MM.1S (cell line): Measurements from ENCODE around the gene BTBD9.

Source experiments
- DNase-seq: peaks from one replicate; pipeline ENCODE4 v3.0.0-alpha.2; 2015
- H2AFZ ChIP-seq: fragments of 300-600 bp; sonication (generic); 2 replicates; pipeline ENCODE4 v1.6.0; 2016; ENCODE audit warnings: antibody characterized with exemption, low read length
- H3F3A ChIP-seq: fragments of 300-600 bp; sonication (generic); 2 replicates; pipeline ENCODE4 v1.6.1; 2016; ENCODE audit warnings: mild to moderate bottlenecking, antibody characterized with exemption, low read length, moderate library complexity, mixed read lengths; ENCODE audit not compliant: insufficient read depth
- H3K27ac ChIP-seq: fragments of 300-600 bp; sonication (generic); 2 replicates; pipeline ENCODE4 v1.5.1; 2016; ENCODE audit warnings: mild to moderate bottlenecking, low read length
- H3K27me3 ChIP-seq: fragments of 300-600 bp; sonication (generic); replicated peaks from 2 replicates; pipeline ENCODE4 v1.6.0; 2016; ENCODE audit warnings: low read length; ENCODE audit not compliant: insufficient read depth
- H3K36me3 ChIP-seq: fragments of 300-600 bp; sonication (generic); replicated peaks from 2 replicates; pipeline ENCODE4 v1.6.1; 2016; ENCODE audit warnings: mild to moderate bottlenecking, low read length, mixed read lengths; ENCODE audit not compliant: insufficient read depth
- H3K4me1 ChIP-seq: fragments of 300-600 bp; sonication (generic); 2 replicates; pipeline ENCODE4 v1.6.1; 2016; ENCODE audit warnings: low read length, mixed read lengths
- H3K4me2 ChIP-seq: fragments of 300-600 bp; sonication (generic); 2 replicates; pipeline ENCODE4 v1.6.0; 2016; ENCODE audit warnings: low read depth, low read length
- H3K4me3 ChIP-seq: fragments of 300-600 bp; sonication (generic); 2 replicates; pipeline ENCODE4 v1.5.1; 2016; ENCODE audit warnings: low read length, mixed read lengths
- H3K79me2 ChIP-seq: fragments of 300-600 bp; sonication (generic); 2 replicates; pipeline ENCODE4 v1.6.1; 2016; ENCODE audit warnings: mixed run types, low read length, mixed read lengths
- H3K9ac ChIP-seq: fragments of 300-600 bp; sonication (generic); 2 replicates; pipeline ENCODE4 v1.6.1; 2016; ENCODE audit warnings: low read length, mixed read lengths
- H3K9me2 ChIP-seq: fragments of 300-600 bp; sonication (generic); replicated peaks from 2 replicates; pipeline ENCODE4 v1.6.1; 2016; ENCODE audit warnings: mild to moderate bottlenecking, low read length, mixed read lengths; ENCODE audit not compliant: insufficient read depth
- H3K9me3 ChIP-seq: fragments of 300-600 bp; sonication (generic); replicated peaks from 2 replicates; pipeline ENCODE4 v1.6.1; 2016; ENCODE audit warnings: mild to moderate bottlenecking, low read length, mixed read lengths; ENCODE audit not compliant: insufficient read depth
- H4K20me1 ChIP-seq: fragments of 300-600 bp; sonication (generic); 2 replicates; pipeline ENCODE4 v1.6.1; 2016; ENCODE audit warnings: mild to moderate bottlenecking, low read length, moderate library complexity, mixed read lengths; ENCODE audit not compliant: insufficient read depth
- CTCF ChIP-seq: fragments of 300-600 bp; sonication (generic); IDR thresholded peaks from 2 replicates; pipeline ENCODE4 v1.5.1; 2016; ENCODE audit warnings: antibody characterized with exemption, low read length, mixed read lengths
- EZH2 ChIP-seq: fragments of 300-600 bp; sonication (generic); optimal IDR thresholded peaks from 2 replicates; pipeline ENCODE3; 2017; ENCODE audit warnings: low read depth, mild to moderate bottlenecking, antibody characterized with exemption, low read length, mixed read lengths
- EZH2phosphoT487 ChIP-seq: fragments of 300-600 bp; sonication (generic); IDR thresholded peaks from 2 replicates; pipeline ENCODE4 v1.6.1; 2018; ENCODE audit warnings: antibody characterized with exemption, low read length

Gene BTBD9

GRCh38 chr6:38649744-38650143, 10.0 kb upstream of the BTBD9 start:
- no peak overlapping the region for H3K9ac ChIP-seq

GRCh38 chr6:38648629-38649028, 8.9 kb upstream of the BTBD9 start:
- peaks cover 12% of the 10 kb centered on the region; the same call in 1 of the 2 replicates for H3K4me1 ChIP-seq
- no peak overlapping the region for H3K27ac ChIP-seq
- H3K27me3 ChIP-seq = no peaks in the 10 kb centered on the region
- H3K4me3 ChIP-seq = no peak overlapping the region
- H3K4me2 ChIP-seq = no peak overlapping the region
- no peak for TF ChIP-seq CTCF
- no peak for TF ChIP-seq EZH2
- TF ChIP-seq EZH2phosphoT487 = no peak
- H4K20me1 ChIP-seq = no peaks in the 10 kb centered on the region
- no peak overlapping the region for H2AFZ ChIP-seq
- H3K9me2 ChIP-seq = no peaks in the 10 kb centered on the region
- no peaks in the 10 kb centered on the region for H3K36me3 ChIP-seq
- H3F3A ChIP-seq = peaks cover 5% of the 10 kb centered on the region; the same call in 1 of the 2 replicates
- no peaks in the 10 kb centered on the region for H3K79me2 ChIP-seq
- no peaks in the 10 kb centered on the region for H3K9me3 ChIP-seq
- DNase-seq = no peak
- H3K9ac ChIP-seq = no peak overlapping the region

More at GRCh38 chr6:38649744-38650143, 10.0 kb upstream of the BTBD9 start:
- no peak overlapping the region for H3K4me3 ChIP-seq
- DNase-seq = no peak
- H3K4me2 ChIP-seq = no peak overlapping the region
- H3F3A ChIP-seq = peaks cover 5% of the 10 kb centered on the region; the same call in 1 of the 2 replicates
- no peak overlapping the region for H2AFZ ChIP-seq
- H3K36me3 ChIP-seq = no peaks in the 10 kb centered on the region
- no peaks in the 10 kb centered on the region for H3K79me2 ChIP-seq
- H3K4me1 ChIP-seq = peaks cover 7% of the 10 kb centered on the region; the same call in 1 of the 2 replicates
- H3K9me3 ChIP-seq = no peaks in the 10 kb centered on the region
- no peak for TF ChIP-seq EZH2
- TF ChIP-seq EZH2phosphoT487 = no peak
- TF ChIP-seq CTCF = no peak
- H3K9me2 ChIP-seq = no peaks in the 10 kb centered on the region
- H4K20me1 ChIP-seq = no peaks in the 10 kb centered on the region
- no peak overlapping the region for H3K27ac ChIP-seq
- H3K27me3 ChIP-seq = no peaks in the 10 kb centered on the region

GRCh38 chr6:38646166-38646878, 6.6 kb upstream of the BTBD9 start:
- Histone ChIP-seq H3F3A (peaks cover 5% of the 10 kb centered on the region; the same call in 1 of the 2 replicates), H3K4me1 (peaks cover 12% of the 10 kb centered on the region; the same call in 1 of the 2 replicates), H2AFZ (no peak overlapping the region), H3K27ac (no peak overlapping the region), H3K79me2 (no peaks in the 10 kb centered on the region), H3K9me3 (no peaks in the 10 kb centered on the region), H3K27me3 (no peaks in the 10 kb centered on the region), H3K9me2 (no peaks in the 10 kb centered on the region), H3K4me3 (no peak overlapping the region), H3K4me2 (no peak overlapping the region), H4K20me1 (no peaks in the 10 kb centered on the region), H3K9ac (no peak overlapping the region), H3K36me3 (no peaks in the 10 kb centered on the region)
- DNase-seq = no peak
- TF ChIP-seq EZH2 (no peak), CTCF (no peak), EZH2phosphoT487 (no peak)
